Stimulated activated CD4-positive, alpha-beta T cell treated with anti-CD3 and anti-CD28 coated beads, Interleukin-12 subunit alpha, Interleukin-12 subunit beta, amount 100 ng/mL, for 4 hours (primary cell): ENCODE measurements around the gene DENND1A.
A peak's percentile ranks its signal among the peaks of the same experiment; 100 is the strongest.
"Not testable (repeated sequence)": the region's sequence is repeated elsewhere in the genome, so short reads cannot be mapped to it uniquely, and the experiment has no call there.

Experiments
- DNase-seq: peaks from one replicate; pipeline ENCODE4 v3.0.0-alpha.2; 2020

Gene DENND1A

GRCh38 chr9:123929870-123930831 is at the start of gene DENND1A:
Gene DENND1A (minus strand): TSS chr9:123930126. CDS start chr9:123929905, 221 bp downstream.
- peak; percentile 90 for DNase-seq

DNA sequence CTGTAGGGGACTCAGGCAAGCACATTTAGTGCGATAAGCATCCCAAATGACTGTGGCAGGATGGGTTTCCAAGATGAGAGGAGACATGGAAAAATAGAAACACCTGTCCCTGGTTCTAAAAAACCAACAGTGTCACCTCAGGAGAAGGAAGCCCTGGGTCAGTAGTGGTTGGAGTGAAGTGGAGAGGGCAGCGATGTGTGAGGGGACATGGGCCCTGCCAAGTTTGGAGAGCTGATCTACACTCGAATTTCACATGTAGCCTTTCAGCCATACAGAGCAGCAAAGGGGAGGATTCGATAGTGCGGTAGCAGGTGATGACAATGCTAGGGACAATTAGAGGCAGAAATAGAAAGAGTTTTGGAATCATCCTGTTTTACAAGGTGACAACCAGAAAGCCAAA is 49.1 kb upstream of the DENND1A start:
- no peak for DNase-seq

DNA sequence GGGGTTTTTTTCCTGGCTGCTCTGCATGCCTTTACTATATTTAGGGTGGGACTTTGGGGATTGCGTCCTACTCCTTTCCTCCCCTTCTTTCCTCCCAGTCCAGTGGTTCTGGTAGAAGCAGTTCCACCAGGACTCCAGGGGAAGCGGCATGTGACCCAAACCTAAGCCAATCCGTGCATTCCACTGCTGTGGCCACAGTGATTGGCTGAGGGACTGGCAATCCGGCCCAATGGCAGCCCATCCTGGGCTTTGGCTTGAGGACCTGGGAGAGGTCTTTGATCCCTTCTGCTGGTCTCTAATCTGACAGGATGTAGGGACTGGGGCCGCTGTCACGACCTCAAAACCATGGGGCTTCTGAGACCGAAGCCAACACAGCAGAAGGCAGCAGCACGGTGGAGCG is 46.7 kb upstream of the DENND1A start:
- not testable (repeated sequence) for DNase-seq

DNA sequence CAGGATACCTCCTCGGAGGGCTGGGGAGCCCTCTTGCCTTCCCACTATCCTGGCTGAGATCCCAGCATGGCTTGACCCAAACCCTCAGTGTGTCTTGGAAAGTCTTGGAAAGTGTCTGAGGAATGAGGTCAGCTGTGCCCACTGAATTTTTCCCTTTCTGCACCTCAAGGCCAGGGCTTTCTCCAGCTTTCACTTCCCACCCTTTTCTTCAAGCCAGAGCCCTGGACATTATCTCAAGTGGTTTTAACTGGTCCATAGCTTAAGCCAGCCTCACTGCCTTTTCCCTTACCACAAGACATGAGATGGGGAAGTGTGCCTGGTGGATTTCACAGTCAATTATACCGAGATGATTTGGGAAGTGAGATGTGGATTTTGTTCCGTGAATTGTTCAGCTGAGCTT is 45.9 kb upstream of the DENND1A start:
- DNase-seq, result no peak

- no peak for DNase-seq
Observed at GRCh38 chr9:123974471-123974870, 44.5 kb upstream of the DENND1A start.

DNA sequence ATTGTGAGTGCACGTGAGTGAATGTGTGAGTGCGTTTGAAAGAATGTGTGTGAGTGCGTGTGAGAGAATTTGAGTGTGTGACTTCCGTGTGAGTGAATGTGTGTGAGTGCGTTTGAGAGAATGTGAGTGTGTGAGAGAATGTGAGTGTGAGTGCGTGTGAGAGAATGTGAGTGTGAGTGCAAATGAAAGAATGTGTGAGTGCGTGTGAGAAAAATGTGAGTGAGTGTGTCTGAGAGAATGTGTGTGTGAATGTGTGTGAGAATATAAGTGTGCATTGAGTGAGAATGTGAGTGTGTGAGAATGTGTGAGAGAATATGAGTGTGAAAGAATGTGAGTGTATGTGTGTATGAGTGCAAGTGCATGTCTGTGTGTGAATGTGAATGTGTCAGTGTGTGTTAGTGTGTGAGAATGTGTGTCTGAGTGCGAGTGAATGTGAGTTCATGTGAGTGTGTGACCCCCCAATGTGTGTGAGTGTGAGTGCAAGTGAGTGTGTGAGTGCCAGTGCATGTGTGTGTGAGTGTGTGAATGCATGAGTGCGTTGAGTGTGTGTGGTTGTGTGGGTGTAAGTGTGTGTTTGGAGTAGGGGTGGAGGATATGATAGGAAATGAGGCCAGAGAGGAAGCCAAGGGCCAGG is 43.8 kb upstream of the DENND1A start:
- no peak for DNase-seq

- DNase-seq, result no peak
Observed at GRCh38 chr9:123972618-123973017, 42.7 kb upstream of the DENND1A start.

- no peak for DNase-seq
Observed at GRCh38 chr9:123967323-123967722, 37.4 kb upstream of the DENND1A start.

DNA sequence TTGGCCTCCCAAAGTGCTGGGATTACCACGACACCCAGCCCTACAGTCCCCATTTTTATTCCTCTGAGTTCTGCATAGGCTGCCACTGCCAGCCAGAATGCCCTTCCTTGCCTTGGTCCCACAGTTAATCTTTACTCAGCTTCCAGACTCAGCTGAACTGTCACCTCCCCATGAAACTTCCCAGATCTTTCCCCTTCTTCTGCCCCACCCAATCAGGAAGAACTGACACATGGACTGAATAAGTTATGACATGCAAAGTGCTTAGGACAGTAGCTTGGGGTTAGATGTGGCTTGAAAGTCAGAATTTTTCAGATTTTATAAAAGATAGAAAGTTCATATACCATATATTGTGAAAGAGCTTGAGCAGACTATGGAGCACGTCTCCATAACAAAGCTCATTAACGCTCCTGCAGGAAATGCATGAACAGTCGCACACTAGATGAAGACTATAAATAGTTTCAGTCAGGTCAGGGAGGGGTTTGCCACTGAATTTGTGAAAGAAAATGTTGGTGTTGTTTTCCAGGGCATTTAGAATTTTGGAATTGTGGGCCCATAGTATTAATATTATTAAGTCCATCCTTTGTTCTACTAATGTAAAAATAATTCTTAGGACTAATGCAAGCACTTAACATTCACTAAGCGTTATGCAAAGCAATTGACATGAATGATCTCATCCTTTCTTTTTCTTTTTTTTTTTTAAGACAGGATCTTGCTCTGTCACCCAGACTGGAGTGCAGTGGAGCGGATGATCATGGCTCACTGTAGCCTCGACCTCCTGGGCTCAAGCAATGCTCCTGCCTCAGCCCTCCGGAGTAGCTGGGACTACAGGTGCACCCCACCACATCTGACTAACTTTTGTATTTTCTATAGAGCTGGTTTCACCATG is 36.1 kb upstream of the DENND1A start:
- no peak for DNase-seq

GRCh38 chr9:123964761-123965160 is 34.8 kb upstream of the DENND1A start:
- no peak for DNase-seq

- no peak for DNase-seq
Observed at GRCh38 chr9:123960965-123961364, 31.0 kb upstream of the DENND1A start.

- DNase-seq, result no peak
Observed at GRCh38 chr9:123960366-123960765, 30.4 kb upstream of the DENND1A start.

GRCh38 chr9:123959787-123960186 is 29.9 kb upstream of the DENND1A start:
- DNase-seq, result no peak

DNA sequence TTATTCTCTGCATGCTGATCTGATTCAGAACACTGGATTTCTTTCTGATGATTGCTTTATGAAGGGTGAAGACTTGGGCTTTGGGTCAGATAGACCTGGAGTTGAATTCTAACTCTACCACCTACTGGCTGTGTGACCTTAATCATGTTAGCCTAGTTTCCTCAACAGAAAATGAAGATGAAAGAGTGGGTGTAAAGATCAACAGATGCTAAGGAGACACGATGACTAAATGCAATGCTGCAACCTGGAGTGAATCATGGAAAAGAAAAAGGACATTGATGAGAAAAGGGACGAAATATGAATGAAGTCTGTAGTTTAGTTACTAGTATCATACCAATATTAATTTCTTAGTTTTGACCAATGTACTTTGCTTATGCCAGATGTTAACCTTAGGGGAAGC is 27.8 kb upstream of the DENND1A start:
- no peak for DNase-seq

DNA sequence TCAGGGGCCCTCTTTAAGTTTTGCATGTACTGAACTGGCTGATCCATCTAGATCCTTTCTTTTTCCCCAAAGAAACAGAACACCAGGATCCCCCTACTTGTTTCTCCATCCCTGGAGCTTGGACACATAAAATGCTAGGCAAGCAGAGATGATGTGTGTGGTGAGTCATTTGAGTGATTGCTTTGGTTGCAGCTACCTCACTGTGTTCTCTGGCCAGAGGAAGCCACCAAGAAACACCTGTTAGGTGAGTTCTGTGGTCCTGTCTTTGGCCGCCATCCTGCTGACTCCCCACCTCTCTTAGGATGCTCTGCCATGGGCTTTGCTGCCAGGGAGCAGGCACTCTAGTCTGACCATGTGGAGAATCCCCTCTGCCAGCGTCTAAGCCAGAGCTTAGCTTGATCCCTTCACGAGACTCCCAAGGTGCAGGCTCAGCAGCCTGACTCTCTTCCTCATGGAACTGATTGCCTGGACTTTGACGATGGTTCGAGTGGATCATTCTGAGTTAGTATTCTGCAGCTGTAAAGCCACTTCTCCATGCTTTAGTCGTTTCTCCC is 27.3 kb upstream of the DENND1A start:
- DNase-seq, result no peak

DNA sequence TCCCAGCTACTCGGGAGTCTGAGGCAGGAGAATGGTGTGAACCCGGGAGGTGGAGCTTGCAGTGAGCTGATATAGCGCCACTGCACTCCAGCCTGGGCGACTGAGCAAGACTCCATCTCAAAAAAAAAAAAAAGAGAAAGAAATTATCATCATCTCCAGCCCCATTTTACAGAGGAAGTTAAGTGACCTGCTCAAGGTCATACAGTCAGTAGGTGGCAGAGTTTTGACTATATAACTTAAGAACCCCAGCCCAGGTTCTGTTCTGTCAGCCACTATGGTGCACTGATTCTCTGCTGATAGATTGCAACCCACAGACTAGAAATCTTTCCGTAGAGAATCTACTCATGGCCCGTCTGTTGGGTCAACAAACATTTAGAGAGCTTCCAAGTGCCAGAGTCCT is 25.7 kb upstream of the DENND1A start:
- DNase-seq, result no peak

- no peak for DNase-seq
Observed at GRCh38 chr9:123954518-123955280, 24.8 kb upstream of the DENND1A start.

DNA sequence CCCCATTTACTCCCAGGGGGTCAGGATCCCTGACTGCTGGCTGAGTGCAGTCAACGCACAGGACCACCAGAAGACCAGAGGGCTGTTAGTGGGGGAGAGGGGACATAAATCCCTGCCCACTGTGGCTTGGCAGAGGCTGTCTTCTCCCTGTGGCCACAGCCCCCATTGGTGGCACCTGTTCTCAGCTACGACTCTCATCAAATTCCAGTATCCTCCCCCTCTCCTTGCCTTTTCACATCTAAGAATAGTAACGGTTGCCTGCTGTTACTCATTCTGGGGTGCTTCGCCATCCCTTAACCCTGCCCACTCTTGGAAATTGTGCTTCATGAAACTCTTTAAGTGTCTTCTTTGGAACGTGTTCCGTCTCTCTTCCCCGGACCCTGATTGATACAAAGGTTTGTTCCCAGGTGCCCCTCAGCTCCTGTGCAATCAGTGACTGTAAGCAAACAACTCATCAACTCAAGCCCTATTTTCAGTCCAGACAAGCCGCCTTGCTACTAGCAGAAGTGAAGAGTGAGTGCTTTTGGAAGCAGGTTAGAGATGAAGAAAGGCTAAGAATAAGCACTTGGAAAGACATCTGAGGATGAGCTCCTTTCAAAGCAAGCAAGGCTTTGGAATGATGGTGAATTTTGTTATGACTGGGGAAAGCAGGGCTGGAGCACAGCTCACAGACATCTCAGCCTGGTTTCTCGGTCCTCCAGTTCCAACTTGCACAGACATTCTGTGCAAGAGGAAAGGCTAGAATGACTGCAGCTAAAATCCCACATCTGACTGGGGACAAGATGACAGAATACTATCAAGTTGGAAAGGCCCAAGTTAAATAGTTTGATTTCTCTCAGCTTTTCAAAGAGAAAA is 22.9 kb upstream of the DENND1A start:
- DNase-seq, result no peak

GRCh38 chr9:123948286-123948685 is 18.4 kb upstream of the DENND1A start:
- DNase-seq, result no peak

DNA sequence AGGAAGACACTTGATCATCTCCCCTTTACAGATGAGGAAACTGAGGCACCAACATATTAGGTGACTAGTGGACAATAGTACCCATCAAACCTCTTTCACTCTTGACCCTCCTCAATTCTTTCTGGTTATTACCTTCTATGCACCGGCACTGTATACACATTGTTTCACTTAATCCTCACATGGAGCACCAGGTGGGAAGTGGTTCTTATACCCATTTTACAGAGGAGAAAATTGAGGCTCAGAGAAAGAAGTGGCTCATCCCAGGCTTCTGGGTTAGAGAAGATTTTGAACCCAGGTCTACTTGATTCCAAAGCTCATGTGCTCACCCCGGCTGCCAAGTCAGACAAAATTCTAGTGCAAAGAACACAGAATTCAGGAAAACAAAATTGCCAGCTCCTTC is 17.4 kb upstream of the DENND1A start:
- no peak for DNase-seq
